ENCODE data around the gene FOXN1. TPM values are rescaled to one million over a fixed set of nuclear protein-coding genes. Genes with fewer than 3 reads are reported as not detected.

FOXN1 gene
- total and polyA plus RNA-seq, 4 donors = not detected

DNA sequence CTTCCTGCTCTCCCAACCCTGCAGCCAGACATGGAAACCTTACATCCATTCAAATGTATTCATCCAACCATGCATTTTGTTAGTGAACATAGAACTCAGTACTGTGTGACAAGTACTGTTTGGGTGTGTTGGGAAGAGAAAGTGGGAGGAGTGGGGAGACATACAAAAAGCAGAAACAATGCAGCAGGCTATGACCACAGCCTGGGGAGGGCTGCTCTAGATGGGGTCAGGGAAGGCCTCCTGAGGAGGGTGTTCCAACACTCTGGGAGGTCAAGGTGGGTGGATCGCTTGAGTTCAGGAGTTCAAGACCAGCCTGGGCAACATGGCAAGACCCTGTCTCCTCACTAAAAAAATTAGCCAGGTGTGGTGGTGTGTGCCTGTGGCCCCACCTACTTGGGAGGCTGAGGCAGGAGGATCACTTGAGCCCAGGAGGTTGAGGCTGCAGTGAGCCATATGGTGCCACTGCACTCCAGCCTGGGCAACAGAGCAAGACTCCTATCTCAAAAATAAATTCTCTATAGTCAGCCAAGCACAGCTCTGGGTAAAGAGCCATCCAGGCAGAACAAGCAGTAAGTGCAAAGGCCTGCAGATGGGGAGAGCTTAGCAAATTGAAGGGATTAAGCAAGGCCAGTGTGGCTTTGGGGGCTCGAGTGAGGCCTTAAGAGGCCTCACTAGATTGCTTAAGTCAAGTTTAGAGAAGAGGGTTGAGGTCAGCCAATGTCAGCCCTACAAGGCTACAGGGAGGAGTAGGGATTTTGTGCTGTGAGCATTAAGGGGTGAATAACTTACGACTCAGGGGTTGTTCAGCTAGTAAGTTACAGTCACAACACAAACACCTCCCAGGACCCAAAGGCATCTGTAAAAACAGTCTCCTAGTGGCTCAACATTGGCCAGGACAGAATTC, 27.2 kb upstream of the FOXN1 start:
- no peak overlapping the region for H3K27ac ChIP-seq (ENCODE audit: low read depth in 1 of 2, low read length in 2 of 2)
- no peak overlapping the region for H3K4me3 ChIP-seq (ENCODE audit: low read depth in 1 of 3, low read length in 3 of 3)
- H3K27me3 ChIP-seq (ENCODE audit: control insufficient read depth in 4 of 4, insufficient read depth in 4 of 4, low read length in 3 of 4) = no peaks in the 10 kb centered on the region
- no peak overlapping the region for H3K9ac ChIP-seq (ENCODE audit: low read depth in 1 of 2, low read length in 2 of 2)
- H3K9me3 ChIP-seq (ENCODE audit: control insufficient read depth in 4 of 4, low read length in 3 of 4) = no peaks in the 10 kb centered on the region
- 85% methylated on average over 3 of the region's 3 CpGs for WGBS
- TF ChIP-seq, protein P1, sequence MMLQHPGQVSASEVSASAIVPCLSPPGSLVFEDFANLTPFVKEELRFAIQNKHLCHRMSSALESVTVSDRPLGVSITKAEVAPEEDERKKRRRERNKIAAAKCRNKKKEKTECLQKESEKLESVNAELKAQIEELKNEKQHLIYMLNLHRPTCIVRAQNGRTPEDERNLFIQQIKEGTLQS (IDR thresholded peaks at IDR 0.05) = no peak
- no peak for TF ChIP-seq RAD21 (IDR thresholded peaks at IDR 0.05)
- TF ChIP-seq EGR1 (IDR thresholded peaks at IDR 0.05; ENCODE audit: low read depth in 2 of 2) = no peak
- TF ChIP-seq, protein P2, sequence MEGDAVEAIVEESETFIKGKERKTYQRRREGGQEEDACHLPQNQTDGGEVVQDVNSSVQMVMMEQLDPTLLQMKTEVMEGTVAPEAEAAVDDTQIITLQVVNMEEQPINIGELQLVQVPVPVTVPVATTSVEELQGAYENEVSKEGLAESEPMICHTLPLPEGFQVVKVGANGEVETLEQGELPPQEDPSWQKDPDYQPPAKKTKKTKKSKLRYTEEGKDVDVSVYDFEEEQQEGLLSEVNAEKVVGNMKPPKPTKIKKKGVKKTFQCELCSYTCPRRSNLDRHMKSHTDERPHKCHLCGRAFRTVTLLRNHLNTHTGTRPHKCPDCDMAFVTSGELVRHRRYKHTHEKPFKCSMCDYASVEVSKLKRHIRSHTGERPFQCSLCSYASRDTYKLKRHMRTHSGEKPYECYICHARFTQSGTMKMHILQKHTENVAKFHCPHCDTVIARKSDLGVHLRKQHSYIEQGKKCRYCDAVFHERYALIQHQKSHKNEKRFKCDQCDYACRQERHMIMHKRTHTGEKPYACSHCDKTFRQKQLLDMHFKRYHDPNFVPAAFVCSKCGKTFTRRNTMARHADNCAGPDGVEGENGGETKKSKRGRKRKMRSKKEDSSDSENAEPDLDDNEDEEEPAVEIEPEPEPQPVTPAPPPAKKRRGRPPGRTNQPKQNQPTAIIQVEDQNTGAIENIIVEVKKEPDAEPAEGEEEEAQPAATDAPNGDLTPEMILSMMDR (IDR thresholded peaks at IDR 0.05; ENCODE audit: low read depth, low read length, missing input control) = no peak
- TF ChIP-seq SP1 (IDR thresholded peaks at IDR 0.05) = no peak
- TF ChIP-seq GABPA (IDR thresholded peaks at IDR 0.05 in 1 of 2, conservative IDR thresholded peaks at IDR 0.05 in 1 of 2) = no peak
- no peak for TF ChIP-seq FOXA2 (IDR thresholded peaks at IDR 0.05)
- TF ChIP-seq HNF4G (IDR thresholded peaks at IDR 0.05) = no peak
- TF ChIP-seq FOXA1 (IDR thresholded peaks at IDR 0.05) = no peak
- TF ChIP-seq, protein P3, sequence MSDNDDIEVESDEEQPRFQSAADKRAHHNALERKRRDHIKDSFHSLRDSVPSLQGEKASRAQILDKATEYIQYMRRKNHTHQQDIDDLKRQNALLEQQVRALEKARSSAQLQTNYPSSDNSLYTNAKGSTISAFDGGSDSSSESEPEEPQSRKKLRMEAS (IDR thresholded peaks at IDR 0.05) = no peak
- no peak for TF ChIP-seq YY1 (IDR thresholded peaks at IDR 0.05)
- TF ChIP-seq RXRA (IDR thresholded peaks at IDR 0.05) = no peak
- no peak for TF ChIP-seq NR2F2 (IDR thresholded peaks at IDR 0.05)
- TF ChIP-seq, protein P4, sequence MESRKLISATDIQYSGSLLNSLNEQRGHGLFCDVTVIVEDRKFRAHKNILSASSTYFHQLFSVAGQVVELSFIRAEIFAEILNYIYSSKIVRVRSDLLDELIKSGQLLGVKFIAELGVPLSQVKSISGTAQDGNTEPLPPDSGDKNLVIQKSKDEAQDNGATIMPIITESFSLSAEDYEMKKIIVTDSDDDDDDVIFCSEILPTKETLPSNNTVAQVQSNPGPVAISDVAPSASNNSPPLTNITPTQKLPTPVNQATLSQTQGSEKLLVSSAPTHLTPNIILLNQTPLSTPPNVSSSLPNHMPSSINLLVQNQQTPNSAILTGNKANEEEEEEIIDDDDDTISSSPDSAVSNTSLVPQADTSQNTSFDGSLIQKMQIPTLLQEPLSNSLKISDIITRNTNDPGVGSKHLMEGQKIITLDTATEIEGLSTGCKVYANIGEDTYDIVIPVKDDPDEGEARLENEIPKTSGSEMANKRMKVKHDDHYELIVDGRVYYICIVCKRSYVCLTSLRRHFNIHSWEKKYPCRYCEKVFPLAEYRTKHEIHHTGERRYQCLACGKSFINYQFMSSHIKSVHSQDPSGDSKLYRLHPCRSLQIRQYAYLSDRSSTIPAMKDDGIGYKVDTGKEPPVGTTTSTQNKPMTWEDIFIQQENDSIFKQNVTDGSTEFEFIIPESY (IDR thresholded peaks at IDR 0.05) = no peak
- no peak for TF ChIP-seq JUND (IDR thresholded peaks at IDR 0.05)
- TF ChIP-seq, protein P5, sequence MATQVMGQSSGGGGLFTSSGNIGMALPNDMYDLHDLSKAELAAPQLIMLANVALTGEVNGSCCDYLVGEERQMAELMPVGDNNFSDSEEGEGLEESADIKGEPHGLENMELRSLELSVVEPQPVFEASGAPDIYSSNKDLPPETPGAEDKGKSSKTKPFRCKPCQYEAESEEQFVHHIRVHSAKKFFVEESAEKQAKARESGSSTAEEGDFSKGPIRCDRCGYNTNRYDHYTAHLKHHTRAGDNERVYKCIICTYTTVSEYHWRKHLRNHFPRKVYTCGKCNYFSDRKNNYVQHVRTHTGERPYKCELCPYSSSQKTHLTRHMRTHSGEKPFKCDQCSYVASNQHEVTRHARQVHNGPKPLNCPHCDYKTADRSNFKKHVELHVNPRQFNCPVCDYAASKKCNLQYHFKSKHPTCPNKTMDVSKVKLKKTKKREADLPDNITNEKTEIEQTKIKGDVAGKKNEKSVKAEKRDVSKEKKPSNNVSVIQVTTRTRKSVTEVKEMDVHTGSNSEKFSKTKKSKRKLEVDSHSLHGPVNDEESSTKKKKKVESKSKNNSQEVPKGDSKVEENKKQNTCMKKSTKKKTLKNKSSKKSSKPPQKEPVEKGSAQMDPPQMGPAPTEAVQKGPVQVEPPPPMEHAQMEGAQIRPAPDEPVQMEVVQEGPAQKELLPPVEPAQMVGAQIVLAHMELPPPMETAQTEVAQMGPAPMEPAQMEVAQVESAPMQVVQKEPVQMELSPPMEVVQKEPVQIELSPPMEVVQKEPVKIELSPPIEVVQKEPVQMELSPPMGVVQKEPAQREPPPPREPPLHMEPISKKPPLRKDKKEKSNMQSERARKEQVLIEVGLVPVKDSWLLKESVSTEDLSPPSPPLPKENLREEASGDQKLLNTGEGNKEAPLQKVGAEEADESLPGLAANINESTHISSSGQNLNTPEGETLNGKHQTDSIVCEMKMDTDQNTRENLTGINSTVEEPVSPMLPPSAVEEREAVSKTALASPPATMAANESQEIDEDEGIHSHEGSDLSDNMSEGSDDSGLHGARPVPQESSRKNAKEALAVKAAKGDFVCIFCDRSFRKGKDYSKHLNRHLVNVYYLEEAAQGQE (IDR thresholded peaks at IDR 0.05) = no peak
- TF ChIP-seq HNF4A (conservative IDR thresholded peaks at IDR 0.05) = no peak
- no peak for TF ChIP-seq TAF1 (conservative IDR thresholded peaks at IDR 0.05)
- no peak for DNase-seq (ENCODE audit: low spot score)
- H3K36me3 ChIP-seq (ENCODE audit: control insufficient read depth in 4 of 4, insufficient read depth in 3 of 4, low read depth in 1 of 4, low read length in 3 of 4) = no peaks in the 10 kb centered on the region
- H3K4me1 ChIP-seq (ENCODE audit: control insufficient read depth in 4 of 4, insufficient read depth in 4 of 4, low read length in 3 of 4) = peaks cover 0 to under 1% (median 0%) of the 10 kb centered on the region in 4 donors
